HEK293T (cell line): ENCODE measurements around the gene ANKRD44.

ENCODE experiments used
- CTBP1 ChIP-seq: fragments of 450-650 bp; IDR thresholded peaks from 2 replicates; pipeline ENCODE4 v1.6.1; 2016; ENCODE audit warnings: borderline replicate concordance
- FOXK2 ChIP-seq: fragments of 450-650 bp; IDR thresholded peaks from 2 replicates; pipeline ENCODE4 v1.6.1; 2016; ENCODE audit warnings: mild to moderate bottlenecking
- L3MBTL2 ChIP-seq: fragments of 450-650 bp; conservative IDR thresholded peaks from 2 replicates; pipeline ENCODE4 v1.6.1; 2016; ENCODE audit warnings: mild to moderate bottlenecking
- SP1 ChIP-seq: fragments of 450-650 bp; IDR thresholded peaks from 2 replicates; pipeline ENCODE4 v1.6.1; 2017
- TARDBP ChIP-seq: fragments of 450-650 bp; IDR thresholded peaks from 2 replicates; pipeline ENCODE4 v1.6.1; 2016

DNA sequence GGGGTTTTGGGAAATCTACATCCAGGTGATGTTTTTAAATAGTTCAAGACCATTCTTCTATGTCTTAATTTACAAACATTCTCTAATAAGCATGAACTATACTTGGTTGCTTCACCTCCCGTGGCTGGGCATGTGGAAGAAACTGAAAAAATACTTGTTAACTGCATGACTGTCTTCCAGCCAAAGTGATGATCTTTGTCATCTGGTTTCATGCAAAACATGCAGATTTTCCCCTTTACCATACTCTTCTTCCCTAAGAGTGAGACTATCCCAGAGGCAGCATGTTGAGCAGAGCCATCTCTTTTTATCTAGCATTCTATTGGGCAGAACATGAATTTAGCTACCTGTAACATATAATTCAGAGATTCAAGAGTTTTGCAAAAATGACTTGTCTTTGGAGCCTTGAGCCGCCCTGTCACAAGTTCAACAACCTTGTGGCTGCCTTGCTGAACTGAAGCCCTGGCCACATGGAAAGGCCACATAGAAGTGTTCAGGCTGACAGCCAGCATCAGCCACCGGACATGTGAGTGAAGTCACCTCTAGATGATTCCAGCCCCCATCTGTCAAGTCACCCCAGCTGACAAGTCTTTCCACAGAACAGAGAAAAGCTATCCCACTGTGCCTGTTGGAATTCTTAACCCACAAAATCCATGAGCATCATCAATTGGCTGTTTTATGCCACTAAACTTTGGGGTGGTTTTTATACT is 142.8 kb downstream of the ANKRD44 start:
- TF ChIP-seq L3MBTL2: no peak
- no peak for TF ChIP-seq CTBP1
- TF ChIP-seq TARDBP: no peak
- no peak for TF ChIP-seq SP1
- TF ChIP-seq FOXK2: no peak
